Activated naive CD4-positive, alpha-beta T cell treated with anti-CD3 and anti-CD28 coated beads, Interleukin-2, amount 50 U/mL, for 72 hours (primary cell): ENCODE data around the gene GOLGA5. TPM values are rescaled to one million over a fixed set of nuclear protein-coding genes. Genes with fewer than 3 reads are reported as not detected.

Source experiments
- ATAC-seq, 2 donors: fragments of 150-1000 bp; cut with Tn5 transposase; 2 replicates each; pipeline ENCODE4 v1.10.0; 2021; ENCODE audit warnings: mild to moderate bottlenecking in 2 of 2, moderate library complexity in 2 of 2
- DNase-seq, 2 donors: peaks; one replicate each; pipeline ENCODE4 v3.0.0; 2021 to 2022; ENCODE audit warnings: low spot score in 2 of 2
- H3K27ac Mint-ChIP-seq, 2 donors: one replicate each; pipeline ENCODE4 v1.8.0; 2022; ENCODE audit warnings: mild to moderate bottlenecking in 2 of 2, mixed read lengths in 2 of 2
- H3K36me3 Mint-ChIP-seq, 2 donors: one replicate each; pipeline ENCODE4 v1.8.0; 2022; ENCODE audit warnings: mixed read lengths in 2 of 2
- H3K9me3 Mint-ChIP-seq, 2 donors: one replicate each; pipeline ENCODE4 v1.8.0; 2022; ENCODE audit warnings: mixed read lengths in 2 of 2
- total RNA-seq, 2 donors: library from RNA; stranded (reverse); gene quantifications; one replicate each; pipeline ENCODE4 v1.2.3, GENCODE V29; 2022

The GOLGA5 gene
- total RNA-seq, 2 donors from 2014 or later = 13.5 to 17.6 TPM

DNA sequence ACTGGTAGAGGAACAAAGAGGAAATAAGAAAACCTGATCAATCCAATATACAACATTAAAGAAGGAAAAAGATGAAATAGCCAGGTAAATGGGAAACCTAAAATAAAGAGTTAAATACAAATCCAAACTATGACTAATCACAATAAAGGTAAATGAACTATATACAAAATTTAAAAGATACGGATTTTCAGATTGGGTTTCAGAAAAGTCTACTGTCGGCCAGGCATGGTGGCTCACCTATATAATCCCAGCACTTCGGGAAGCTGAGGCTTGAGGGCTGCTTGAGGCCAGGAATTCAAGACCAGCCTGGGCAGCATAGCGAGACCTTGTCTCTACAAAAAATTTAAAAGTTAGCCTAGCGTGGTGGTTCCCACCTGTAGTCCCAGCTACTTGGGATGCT lies 89.0 kb downstream of the GOLGA5 start:
- H3K36me3 Mint-ChIP-seq = no peaks in the 10 kb centered on the region
- ATAC-seq = no peak
- no peak for DNase-seq

DNA sequence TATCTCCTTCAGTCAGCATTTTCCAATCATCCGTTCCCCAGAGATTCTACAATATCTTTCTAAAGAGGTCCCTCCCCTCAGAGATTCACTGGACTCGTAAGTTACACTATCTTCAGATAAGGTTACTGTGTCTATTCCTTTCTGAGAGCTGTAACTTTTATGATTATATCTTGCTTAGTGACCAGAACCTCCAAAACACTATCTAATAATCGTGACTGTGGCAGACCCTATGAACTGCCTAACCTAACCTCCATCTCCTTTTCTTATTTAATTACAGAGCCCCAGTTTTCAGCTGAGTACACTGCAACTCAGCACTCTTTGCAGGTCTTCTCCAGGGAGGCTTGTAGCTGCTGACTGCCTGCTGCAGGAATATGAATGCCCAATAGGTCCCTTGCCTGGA lies 90.3 kb downstream of the GOLGA5 start:
- Mint-ChIP-seq H3K36me3 (no peaks in the 10 kb centered on the region), H3K9me3 (peaks cover 0 to 8% of the 10 kb centered on the region in 2 donors), H3K27ac (no peak overlapping the region)
- ATAC-seq (no peak), DNase-seq (no peak)

More for the DNA sequence above, 89.0 kb downstream of the GOLGA5 start:
- no peak overlapping the region for H3K27ac Mint-ChIP-seq
- H3K9me3 Mint-ChIP-seq = peaks cover 0 to 3% of the 10 kb centered on the region in 2 donors

DNA sequence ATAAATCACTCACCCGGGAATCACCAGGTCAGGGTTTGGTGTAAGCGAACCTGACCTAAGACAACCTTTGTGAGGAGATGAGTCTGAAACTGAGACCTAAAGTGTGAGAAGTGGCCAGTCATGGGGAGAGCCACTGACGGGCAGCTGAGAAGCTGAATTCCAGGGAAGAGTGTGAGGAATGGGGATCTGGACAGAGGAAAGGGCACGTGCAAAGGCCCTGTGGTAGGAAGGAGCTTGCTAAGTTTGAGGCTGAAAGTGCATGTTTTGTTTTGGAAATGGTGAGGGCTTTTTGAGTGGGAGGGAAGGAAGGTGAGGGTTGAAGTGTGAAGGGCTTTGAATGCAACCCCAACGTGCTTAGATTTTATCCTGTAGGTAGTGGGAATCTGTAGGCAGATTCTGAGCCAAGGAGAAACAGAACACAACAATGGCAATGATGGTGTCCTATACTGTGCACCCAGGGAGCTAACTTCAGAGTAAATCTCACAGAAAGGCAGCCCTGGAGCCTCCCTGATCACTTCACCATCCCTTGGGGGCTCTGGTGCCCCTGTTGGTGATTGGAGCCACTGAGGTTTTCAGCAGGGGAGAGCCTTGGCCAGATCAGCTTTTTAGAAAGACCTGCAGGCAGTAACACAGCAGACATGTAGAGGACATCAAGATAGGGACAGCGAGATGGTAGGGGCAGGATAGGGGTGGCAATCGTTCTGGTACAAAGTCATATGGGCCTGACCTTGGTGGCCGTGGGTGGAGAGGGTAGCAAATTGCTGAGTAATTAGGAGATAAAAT lies 91.4 kb downstream of the GOLGA5 start:
- peak overlapping the region in 1 of 2 donors; percentile 41 for H3K27ac Mint-ChIP-seq
- ATAC-seq = no peak

DNA sequence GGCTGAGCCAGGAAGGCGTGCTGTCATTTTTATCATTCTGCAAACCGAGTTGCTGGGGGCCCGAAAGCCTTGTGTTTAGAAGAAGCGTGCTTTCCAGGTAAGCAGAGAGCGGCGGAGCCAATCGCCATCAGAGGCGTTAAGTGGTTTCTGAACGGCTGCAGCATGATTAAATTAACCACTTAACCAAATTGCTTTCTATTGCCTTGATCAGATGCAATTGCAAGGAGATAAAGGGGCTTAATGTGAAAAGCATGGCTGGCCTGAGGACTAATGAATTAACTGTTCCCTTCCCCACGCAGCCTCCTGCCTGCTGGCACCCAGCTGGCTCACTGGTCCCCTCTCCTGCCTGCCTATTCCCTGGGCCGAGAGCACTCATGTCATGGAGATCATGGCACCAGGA lies 92.2 kb downstream of the GOLGA5 start:
- no peaks in the 10 kb centered on the region for H3K36me3 Mint-ChIP-seq
- no peak overlapping the region for H3K27ac Mint-ChIP-seq

More for the DNA sequence above, 91.4 kb downstream of the GOLGA5 start:
- DNase-seq = no peak
- Mint-ChIP-seq H3K36me3 (no peaks in the 10 kb centered on the region), H3K9me3 (peaks cover 0 to 8% of the 10 kb centered on the region in 2 donors)

DNA sequence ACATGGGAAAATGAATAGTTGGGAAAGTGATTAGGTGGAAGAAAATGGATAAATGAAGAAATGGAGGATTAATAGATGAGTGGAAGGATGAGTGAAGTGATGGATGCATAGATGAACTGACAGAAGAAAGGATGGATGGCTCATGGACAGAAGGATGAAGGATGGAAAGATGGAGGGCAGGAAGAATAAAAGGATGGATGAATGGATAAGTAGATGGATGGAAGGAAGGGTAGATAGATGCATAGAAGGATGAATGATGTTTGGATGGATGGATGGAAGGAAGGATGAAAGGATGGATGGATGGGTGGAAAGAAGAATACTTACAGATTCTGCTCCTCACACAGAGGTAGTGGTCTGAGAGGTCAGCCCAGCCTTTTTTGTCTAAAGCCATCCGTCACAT lies 93.1 kb downstream of the GOLGA5 start:
- no peak overlapping the region for H3K27ac Mint-ChIP-seq
- no peaks in the 10 kb centered on the region for H3K36me3 Mint-ChIP-seq
- peaks cover 0 to 8% of the 10 kb centered on the region in 2 donors for H3K9me3 Mint-ChIP-seq
- DNase-seq (no peak), ATAC-seq (no peak)

More for the DNA sequence above, 92.2 kb downstream of the GOLGA5 start:
- ATAC-seq = no peak
- H3K9me3 Mint-ChIP-seq = peaks cover 0 to 8% of the 10 kb centered on the region in 2 donors
- DNase-seq = no peak

DNA sequence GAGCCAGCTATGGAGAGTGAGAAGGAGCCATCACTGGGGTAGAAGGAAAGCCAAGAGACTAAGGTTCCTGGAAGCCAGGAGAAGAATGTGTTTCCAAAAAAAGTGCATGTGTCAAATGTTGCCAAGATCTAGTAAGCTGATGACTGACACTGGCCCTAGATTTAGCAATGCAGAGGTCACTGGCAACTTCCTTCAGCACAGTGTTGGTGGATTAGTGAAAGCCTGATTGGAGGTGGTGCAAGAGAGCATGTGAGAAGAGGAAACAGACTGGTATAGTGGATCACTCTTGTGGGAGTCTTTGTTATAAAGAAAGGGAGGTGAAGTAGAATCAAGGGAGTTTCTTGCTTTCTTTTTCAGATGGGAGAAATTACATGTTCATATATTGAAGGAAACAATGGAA lies 94.8 kb downstream of the GOLGA5 start:
- Mint-ChIP-seq H3K36me3 (peaks cover 10 to 11% of the 10 kb centered on the region in 2 donors), H3K27ac (no peak overlapping the region), H3K9me3 (peaks cover 5 to 19% of the 10 kb centered on the region in 2 donors)
- ATAC-seq = no peak
- no peak for DNase-seq

Other genes with a start within 250 kb of the GOLGA5 start
- 1 to 10 TPM; 1.2 to 3.8 TPM for gene LGMN, start 45.7 kb upstream of the GOLGA5 start, total RNA-seq
- not detected for gene CHGA, start 128.8 kb downstream of the GOLGA5 start, total RNA-seq